NCI-H128 (cell line): ENCODE measurements around the gene RNF217.
"Not testable (repeated sequence)": the region's sequence is repeated elsewhere in the genome, so short reads cannot be mapped to it uniquely, and the experiment has no call there.

Experiments
- DNase-seq: peaks from one replicate; lab custom pipeline; 2025; ENCODE audit not compliant: unreplicated experiment; lab: John Stamatoyannopoulos, UW

The RNF217 gene

DNA sequence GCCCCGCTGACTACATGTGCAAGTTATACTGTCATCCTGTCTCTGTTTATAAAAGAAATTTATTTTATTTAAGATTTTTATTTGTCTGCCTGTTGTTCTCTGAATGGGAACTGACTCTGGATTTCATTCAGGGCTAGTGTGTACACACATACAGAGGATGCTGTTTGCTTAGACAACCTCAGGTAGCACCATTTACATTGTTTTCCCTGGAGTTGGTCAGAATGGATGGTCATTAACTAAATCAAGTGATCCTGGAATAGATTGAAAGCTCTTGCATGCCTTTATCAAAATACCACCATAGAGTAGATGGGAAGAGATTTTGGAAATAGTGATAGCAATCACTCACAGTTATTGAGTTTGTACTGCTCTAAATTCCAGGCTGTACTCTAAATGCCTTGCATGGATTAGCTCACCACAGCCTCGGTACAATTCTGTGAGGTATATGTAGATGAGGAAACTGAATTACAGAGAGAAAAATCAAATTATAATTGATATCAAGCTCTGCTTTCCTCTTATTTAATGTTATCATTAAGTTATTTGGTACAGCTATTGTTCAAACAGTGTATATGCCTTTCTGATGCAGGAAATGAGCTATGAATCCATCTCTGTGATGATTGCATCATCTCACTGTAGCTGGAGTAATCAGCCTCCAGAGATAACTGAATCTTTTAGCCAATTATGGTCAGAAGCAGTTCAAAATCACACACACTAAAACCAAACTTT is 51.9 kb downstream of the RNF217 start:
- DNase-seq, result no peak

GRCh38 chr6:125014661-125014957 is 52.4 kb downstream of the RNF217 start:
- no peak for DNase-seq

GRCh38 chr6:125015152-125015551 is 52.9 kb downstream of the RNF217 start:
- DNase-seq, result no peak

DNA sequence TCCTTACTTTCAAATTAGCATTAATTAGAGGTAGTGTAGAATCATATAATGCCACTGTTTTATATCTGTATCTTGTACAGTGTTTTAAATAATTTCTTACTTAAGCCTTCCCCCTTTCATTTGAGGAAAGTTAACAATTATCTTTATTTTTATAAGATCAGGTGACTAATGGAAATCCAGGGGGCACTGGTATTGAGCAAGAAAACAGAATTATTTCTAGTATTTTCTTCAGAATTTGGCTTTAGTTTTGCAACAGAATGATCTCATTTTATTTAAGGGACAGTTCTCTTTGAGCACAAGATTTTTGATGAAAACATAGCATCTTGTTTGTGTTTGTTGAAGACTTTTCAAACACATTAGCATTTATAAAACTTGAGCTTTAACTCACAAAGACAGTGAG is 55.9 kb downstream of the RNF217 start:
- DNase-seq, result no peak

GRCh38 chr6:125019281-125019680 is 57.0 kb downstream of the RNF217 start:
- DNase-seq, result no peak

- no peak for DNase-seq
Observed at GRCh38 chr6:125019918-125020317, 57.7 kb downstream of the RNF217 start.

DNA sequence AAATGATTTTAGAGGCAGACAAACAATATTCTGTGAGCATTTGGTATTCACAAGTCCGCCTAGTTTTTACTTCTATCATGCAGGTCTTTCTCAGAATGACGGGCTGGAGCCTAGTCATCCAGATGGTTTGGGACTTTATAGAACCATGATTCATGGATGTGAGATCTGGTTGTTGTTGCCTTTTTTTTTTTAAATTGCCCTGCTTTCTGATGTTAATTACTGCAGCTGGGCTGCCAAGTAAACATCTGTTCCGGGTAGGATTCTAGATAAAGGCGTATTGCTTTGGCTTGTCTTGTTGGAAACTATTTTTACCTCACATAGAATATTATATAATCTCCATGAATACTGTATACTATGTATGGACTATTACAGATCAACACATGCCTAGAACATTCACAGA is 58.1 kb downstream of the RNF217 start:
- no peak for DNase-seq

- no peak for DNase-seq
Observed at GRCh38 chr6:125022391-125022989, 60.3 kb downstream of the RNF217 start.

- no peak for DNase-seq
Observed at GRCh38 chr6:125025164-125025854, 63.1 kb downstream of the RNF217 start.

DNA sequence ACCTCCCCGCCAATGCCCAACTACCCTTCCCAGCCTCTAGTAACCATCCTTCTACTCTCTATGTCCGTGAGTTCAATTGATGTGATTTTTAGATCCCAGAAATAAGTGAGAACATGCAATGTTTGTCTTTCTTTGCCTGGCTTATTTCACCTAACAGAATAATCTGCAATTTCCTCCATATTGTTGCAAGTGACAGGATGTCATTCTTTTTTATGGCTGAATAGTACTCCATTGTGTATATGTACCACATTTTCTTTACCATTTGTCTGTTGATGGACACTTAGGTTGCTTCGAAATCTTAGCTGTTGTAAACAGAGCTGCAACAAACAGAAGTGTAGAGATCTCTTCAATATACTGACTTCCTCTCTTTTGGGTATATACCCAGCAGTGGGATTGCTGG is 65.0 kb downstream of the RNF217 start:
- DNase-seq, result no peak

DNA sequence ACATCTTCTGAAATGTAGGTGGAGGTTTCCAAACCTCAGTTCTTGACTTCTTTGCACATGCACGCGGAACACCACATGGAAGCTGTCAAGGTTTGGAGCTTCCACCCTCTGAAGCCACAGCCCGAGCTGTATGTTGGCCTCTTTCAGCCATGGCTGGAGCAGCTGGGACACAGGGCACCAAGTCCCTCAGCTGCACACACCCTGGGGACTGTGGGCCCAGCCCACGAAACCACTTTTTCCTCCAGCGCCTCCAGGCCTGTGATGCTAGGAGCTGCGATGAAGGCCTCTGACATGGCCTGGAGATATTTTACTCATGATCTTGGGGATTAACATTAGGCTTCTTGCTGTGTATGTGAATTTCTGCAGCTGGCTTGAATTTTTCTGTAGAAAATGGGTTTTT is 68.7 kb downstream of the RNF217 start:
- DNase-seq, result no peak

- no peak for DNase-seq
Observed at GRCh38 chr6:125031385-125031784, 69.1 kb downstream of the RNF217 start.

DNA sequence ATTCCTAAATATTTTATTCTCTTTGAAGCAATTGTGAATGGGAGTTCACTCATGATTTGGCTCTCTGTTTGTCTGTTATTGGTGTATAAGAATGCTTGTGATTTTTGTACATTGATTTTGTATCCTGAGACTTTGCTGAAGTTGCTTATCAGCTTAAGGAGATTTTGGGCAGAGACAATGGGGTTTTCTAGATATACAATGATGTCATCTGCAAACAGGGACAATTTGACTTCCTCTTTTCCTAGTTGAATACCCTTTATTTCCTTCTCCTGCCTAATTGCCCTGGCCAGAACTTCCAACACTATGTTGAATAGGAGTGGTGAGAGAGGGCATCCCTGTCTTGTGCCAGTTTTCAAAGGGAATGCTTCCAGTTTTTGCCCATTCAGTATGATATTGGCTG is 72.7 kb downstream of the RNF217 start:
- not testable (repeated sequence) for DNase-seq

DNA sequence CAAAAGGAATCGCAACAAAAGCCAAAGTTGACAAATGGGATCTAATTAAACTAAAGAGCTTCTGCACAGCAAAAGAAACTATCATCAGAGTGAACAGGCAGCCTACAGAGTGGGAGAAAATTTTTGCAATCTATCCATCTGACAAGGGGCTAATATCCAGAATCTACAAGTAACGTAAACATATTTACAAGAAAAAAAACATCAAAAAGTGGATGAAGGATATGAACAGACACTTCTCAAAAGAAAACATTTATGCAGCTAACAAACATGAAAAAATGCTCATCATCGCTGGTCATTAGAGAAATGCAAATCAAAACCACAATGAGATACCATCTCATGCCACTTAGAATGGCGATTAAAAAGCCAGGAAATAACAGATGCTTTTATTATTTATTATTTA is 74.2 kb downstream of the RNF217 start:
- not testable (repeated sequence) for DNase-seq

GRCh38 chr6:125037827-125038226 is 75.6 kb downstream of the RNF217 start:
- no peak for DNase-seq

DNA sequence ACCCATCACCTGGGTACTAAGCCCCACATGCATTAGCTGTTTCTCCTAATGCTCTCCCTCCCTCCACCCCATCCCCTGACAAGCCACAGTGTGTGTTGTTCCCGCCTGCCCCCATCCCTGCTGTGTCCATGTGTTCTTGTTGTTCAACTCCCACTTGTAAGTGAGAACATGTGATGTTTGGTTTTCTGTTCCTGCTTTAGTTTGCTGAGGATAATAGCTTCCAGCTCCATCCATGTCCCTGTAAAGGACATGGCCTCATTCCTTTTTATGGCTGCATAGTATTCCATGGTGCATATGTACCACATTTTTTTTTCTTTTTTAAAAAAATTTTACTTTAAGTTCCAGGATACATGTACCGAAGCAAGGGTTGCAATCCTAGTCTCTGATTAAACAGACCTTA is 76.7 kb downstream of the RNF217 start:
- DNase-seq, result no peak

- no peak for DNase-seq
Observed at GRCh38 chr6:125041740-125042459, 79.7 kb downstream of the RNF217 start.

DNA sequence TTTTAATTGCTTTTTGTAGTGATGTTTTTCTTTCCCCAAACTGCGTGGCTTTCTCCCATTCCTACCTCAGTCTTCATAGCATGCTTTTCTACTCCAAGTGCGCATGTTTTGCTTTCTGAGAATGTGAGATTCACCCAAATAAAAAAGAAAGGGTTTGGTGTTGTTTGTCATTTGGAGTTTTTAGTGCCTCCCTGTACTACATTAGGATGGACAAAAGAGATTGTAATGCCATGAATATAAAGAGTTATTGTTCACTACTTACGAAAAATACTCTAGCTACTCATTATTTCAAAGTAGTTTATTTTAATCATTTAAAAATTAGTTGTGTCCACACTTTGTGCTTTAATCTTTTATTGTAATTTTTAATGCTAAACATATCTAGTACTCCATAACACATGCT is 81.8 kb downstream of the RNF217 start:
- no peak for DNase-seq

GRCh38 chr6:125044667-125045066 is 82.4 kb downstream of the RNF217 start:
- DNase-seq, result no peak

DNA sequence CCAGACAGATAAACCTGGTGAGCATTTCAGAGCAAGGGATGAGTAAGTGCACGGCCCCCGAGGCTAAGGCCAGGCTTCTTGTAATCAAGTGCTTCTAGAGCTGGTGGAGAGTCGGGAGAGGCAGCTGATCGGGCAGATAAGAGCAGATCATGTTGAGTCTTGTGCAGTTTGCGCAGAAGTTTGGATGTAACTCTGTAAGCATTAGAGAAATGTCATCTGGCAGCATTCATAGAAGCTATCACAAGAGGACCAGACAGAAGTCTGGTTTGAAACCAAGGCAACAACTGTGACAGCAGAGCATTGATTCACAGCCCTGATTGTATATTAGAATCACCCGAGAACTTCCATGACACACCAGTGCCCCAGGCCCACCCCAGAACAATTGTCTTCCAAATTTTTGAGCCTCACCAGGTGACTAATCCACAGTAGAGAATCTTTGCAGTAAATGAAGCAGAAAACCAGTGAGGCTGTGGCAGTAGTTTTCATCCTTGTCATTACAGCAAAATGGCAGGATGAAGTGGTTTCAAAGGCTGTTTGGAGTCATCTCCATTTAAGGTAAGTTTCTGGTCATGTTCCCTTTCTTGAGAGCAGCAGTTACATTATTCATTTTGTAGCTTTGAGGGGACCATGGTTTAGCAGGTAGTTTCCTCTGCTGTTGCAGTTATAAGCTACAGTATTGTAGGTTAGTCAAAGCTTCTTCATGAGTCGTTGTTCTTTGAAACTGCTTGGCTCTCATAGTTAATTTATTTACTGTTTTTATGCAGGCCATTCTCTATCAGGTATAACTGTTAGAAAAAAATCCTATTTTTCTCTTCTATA is 84.1 kb downstream of the RNF217 start:
- DNase-seq, result no peak

GRCh38 chr6:125048274-125048673 is 86.0 kb downstream of the RNF217 start:
- no peak for DNase-seq
